WI38 (cell line): ENCODE data around the gene ILDR1.

Source experiments
- H3K4me3 ChIP-seq: 2 replicates; pipeline ENCODE4 v1.5.1; 2011; ENCODE audit warnings: low read depth, mild to moderate bottlenecking, control low read depth, low read length
- TF ChIP-seq, protein P1 (sequence below): IDR thresholded peaks from 2 replicates; pipeline ENCODE4 v1.5.1; 2012; ENCODE audit warnings: low read depth, mild to moderate bottlenecking, control low read depth, low read length

The ILDR1 gene

DNA sequence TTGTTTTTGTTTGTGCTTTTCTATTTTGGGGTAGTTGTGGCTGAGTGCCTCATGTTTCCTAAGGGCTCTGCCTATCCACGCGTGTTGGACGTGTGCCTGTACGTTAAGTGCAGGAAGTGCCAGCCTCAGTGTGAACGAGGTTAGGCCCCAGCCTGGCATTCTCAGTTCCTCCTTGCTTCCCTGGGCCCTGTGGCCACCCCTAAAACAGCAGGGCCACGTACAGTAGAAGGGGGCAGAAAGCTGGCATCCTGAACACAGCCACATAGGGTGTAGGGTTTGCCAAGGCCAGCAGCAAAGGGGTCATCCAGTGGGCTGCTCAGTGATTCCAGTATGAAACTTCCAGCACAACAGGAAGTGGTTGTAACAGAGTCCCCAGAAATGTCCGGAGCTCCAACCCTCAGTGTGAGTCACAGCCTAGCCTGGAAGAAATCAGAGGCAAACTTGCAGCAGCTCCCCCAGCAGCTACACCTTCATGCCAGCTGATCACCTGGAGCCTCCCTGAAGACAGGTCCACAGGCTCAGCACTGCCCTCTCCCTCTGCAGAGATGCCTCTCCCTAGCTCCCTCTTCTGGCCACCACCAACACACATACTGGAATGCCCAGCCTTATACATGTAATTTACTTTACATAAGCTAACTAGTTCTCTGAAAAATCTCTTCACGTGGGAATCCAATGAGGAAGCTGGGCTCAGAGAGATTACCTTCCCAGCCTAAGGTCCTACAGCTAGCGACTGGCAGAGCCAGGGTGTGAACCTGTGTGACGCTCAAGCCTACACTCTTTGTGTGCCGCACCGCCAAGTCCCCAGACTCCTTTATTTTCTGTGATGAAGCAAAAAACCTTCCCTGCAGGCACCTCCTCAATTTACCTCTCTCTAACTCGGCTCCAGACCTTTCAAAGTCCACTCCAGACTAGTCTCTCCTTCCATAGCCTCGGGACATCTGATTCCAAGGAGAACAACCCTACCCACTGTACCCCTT is 26.6 kb downstream of the ILDR1 start:
- TF ChIP-seq, protein P1, sequence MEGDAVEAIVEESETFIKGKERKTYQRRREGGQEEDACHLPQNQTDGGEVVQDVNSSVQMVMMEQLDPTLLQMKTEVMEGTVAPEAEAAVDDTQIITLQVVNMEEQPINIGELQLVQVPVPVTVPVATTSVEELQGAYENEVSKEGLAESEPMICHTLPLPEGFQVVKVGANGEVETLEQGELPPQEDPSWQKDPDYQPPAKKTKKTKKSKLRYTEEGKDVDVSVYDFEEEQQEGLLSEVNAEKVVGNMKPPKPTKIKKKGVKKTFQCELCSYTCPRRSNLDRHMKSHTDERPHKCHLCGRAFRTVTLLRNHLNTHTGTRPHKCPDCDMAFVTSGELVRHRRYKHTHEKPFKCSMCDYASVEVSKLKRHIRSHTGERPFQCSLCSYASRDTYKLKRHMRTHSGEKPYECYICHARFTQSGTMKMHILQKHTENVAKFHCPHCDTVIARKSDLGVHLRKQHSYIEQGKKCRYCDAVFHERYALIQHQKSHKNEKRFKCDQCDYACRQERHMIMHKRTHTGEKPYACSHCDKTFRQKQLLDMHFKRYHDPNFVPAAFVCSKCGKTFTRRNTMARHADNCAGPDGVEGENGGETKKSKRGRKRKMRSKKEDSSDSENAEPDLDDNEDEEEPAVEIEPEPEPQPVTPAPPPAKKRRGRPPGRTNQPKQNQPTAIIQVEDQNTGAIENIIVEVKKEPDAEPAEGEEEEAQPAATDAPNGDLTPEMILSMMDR: peak; percentile 31; the same call in 1 of the 2 replicates
- no peak overlapping the region for H3K4me3 ChIP-seq

DNA sequence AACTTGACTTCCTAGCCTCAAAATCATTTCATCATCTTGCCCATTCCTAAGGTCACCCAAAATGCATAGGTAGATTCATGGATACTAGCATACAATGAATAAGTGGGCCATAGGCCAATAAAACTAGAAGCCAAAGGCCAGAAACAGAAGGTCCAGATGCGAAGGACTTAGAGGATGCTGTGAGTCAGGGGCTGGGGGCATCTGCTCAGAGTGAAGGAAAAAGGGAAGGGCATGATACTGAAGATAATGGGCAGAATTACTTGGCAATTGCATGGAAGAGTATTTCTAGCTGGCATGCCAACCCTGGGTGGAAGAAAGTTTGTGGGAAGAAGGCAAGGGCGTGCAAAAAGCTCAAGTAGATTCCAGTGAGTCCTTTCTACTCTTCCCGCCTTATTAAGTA is 27.5 kb downstream of the ILDR1 start:
- no peak overlapping the region for H3K4me3 ChIP-seq
- TF ChIP-seq, protein P1: no peak

DNA sequence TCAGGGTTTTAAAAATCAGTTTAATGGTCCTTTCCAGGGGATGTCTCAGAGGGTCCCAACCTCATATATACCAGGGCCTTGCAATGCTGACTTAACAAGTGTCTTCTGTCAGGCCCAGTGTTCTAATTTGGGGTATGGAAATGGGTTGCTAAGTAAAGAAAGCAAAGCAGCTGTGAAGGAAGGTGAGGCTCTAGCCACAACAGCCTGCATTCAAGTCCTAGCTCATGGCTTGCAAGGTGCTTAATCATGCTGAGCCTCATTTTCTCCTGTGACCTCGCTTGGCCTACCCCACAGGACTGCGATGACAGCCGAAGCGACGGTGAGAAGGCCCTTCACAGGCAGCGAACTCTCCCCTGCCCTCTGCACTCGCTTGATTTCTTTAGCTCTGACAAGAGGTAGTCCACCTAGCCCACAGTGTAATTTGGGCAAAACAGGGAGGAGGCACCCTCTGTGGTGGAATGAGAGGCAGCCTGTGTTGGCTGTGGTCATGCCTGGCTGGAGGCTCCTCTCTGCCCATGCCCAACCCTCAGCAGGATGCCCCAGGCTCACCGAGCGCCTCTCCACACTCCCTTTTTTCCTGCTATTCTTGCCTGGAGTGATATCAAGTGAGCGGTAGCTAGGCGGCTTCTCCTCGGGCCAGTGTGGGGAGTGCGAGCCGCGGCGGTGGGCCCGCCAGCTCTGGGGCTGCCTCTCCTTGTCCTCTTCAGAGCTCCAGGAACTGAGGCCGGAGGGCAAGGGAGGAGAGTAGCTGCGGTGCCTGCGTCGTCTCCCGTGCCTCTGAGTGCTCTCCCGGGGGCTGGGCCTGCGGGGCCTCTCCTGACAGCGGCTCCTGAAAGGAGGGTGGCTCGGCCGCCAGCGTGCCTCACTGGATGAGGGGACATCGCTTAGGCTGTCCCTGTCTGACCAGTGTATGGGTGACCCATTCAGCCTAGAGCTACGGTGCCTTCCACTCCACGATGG is 29.2 kb downstream of the ILDR1 start:
- TF ChIP-seq, protein P1: no peak
- H3K4me3 ChIP-seq: no peak overlapping the region

DNA sequence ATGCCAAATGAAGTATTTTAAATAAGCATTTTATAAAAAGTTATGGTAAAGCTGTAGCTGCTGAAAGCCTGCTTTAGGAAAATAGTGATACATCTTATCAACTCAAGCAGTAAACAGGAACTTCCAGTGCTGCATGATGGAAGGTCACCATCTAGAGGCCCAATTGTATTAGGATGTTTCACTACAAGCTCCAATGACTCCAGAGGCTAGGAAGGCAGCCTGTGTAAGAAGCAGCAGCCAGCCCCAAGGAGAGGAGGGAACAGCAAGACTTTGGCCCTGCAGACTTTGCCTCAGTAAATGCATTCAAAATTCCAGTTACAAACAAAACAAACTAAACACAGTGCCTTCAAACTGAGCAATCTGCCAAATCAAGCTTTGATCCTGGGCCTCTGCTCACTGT is 32.1 kb downstream of the ILDR1 start:
- TF ChIP-seq, protein P1: no peak

DNA sequence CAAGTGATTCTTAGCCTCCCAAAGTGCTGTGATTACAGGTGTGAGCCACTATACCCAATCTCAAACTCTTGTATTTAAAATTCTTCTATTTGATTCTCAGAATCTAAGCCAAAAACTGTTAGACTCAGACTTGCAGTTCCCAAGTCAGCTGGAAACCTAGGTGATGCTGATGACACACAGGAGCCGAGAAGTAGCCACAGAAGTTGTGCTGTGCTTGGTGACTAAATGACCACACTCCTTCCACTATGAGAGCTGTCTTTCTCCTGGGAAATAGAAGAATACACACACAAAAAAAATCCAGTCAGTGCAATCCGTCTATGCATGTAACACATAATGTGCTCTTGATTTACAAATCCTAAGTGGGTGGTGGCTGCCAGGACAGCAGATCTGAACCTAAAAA is 33.9 kb downstream of the ILDR1 start:
- TF ChIP-seq, protein P1: no peak
- H3K4me3 ChIP-seq: no peak overlapping the region

More for the DNA sequence above, 32.1 kb downstream of the ILDR1 start:
- no peak overlapping the region for H3K4me3 ChIP-seq

DNA sequence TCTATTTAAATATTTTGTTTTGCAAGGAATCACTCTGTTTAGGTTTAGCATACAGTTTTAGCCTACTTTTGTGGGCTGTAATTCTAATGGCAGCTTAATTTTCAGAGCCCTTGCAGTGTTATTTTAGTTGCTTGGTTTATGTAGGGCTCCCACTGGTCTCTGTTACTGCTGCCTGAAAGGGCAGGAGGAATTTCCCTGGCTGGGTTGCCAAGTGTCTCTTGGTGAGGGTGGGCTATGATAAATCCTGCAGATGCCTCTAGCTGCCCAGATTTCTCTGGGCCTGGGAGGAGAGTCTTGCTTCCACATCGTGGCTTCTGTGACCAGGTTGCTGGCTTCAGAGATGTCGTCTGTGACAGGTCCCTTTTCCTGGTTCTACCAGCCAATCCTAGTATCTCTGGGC is 36.2 kb downstream of the ILDR1 start:
- TF ChIP-seq, protein P1: no peak
- no peak overlapping the region for H3K4me3 ChIP-seq
